Fibroblast of skin of back (primary cell): ENCODE measurements around the gene YEATS2.
"Not testable (repeated sequence)": the region's sequence is repeated elsewhere in the genome, so short reads cannot be mapped to it uniquely, and the experiment has no call there.

Experiments used
- DNase-seq: peaks from one replicate; pipeline ENCODE4 v3.0.0-alpha.2; 2013

The YEATS2 gene

GRCh38 chr3:183777016-183777618 lies 79.5 kb downstream of the YEATS2 start:
- DNase-seq = no peak

- no peak for DNase-seq
Measured at GRCh38 chr3:183779896-183780465, 82.4 kb downstream of the YEATS2 start.

GRCh38 chr3:183781246-183781645 lies 83.6 kb downstream of the YEATS2 start:
- no peak for DNase-seq

- DNase-seq = no peak
Measured at GRCh38 chr3:183782576-183783276, 85.1 kb downstream of the YEATS2 start.

DNA sequence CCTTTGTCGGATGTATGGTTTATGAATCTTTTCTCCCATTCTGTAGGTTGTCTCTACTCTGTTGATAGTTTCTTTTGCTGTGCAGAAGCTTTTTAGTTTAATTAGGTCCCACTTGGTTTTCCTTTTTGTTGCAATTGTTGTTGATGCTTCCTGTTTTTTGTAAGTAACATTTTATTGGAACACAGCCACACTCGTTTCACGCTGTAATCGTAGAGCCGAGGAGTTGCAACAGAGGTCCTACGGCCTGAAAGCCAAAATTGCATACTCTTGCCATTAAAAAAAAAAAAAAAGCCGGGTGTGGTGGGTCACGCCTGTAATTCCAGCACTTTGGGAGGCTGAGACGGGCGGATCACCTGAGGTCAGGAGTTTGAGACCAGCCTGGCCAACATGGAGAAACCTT lies 86.9 kb downstream of the YEATS2 start:
- DNase-seq = not testable (repeated sequence)

DNA sequence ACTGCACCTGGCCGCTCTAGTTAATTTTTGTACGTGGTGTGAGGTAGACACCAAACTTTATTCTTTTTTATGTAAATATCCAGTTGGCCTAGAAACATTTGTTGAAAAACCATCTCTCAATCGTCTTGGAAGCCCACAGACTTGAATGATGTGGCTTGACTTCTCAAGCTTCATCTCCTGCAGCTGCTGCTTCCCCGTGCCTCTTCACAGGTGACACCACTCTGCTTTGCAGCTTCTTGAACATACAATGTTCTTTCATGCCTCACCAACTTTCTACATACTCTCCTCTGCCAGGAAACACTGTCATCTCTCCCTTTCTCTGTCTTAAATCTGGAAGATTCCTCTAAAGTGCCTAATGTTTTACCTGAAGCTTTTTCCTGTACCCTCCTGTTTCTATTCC lies 92.2 kb downstream of the YEATS2 start:
- DNase-seq = no peak

GRCh38 chr3:183790700-183791099 lies 93.1 kb downstream of the YEATS2 start:
- DNase-seq = no peak

DNA sequence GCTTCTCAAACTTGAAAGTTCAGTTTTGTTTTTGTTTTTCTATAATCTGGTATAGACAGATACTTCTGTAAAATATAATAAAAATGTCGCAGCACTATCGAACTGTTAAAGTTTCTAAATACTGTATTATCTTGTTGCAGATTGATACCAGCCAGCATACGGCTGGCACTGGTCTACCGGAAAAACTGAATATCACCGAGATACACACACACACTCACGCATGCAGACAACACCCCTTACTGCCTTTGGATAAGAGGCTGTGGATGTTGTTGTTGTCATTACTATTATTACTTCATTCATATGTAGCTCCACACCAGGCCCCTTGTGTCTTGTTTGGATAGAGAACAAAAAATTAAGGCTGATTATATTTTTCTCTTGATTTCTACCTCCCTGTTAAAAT lies 95.4 kb downstream of the YEATS2 start:
- no peak for DNase-seq

DNA sequence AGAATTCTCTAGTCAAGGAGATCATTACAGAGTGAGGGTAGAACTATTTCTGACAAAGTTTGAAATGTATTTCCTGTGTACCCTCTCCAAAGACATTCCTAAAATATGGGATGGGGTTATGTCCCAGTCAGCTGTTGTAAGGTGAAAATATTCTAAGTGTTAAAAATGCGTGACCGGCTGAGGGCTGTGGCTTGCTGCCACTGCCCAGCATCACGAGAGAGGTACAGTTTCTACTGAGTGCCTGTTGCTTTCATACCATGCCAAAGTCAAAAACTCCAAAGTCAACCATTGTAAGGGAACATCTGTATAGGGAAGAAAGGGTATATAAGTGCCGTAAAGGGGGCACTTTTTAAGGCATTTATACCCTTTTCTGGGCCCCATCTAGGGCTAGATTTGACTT lies 96.9 kb downstream of the YEATS2 start:
- DNase-seq = no peak

GRCh38 chr3:183796372-183796771 lies 98.8 kb downstream of the YEATS2 start:
- no peak for DNase-seq

DNA sequence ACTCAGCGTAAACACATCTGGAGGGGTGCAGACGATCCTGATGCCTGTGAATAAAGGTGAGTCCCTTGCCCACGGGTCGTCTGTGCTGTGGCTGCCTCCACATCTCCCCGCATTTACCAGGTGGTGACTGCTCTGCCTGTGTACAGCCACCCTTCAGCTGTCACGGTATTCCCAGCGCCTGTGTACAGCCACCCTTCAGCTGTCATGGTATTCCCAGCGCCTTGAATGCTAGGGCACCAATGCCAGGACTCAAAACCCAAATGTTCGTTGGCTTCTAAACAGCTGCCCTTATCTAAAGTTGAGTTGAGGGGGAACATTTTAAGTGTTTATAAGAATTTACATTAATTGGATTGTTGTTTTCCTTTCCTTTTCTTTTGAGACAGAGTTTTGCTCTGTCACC lies 100.4 kb downstream of the YEATS2 start:
- no peak for DNase-seq

DNA sequence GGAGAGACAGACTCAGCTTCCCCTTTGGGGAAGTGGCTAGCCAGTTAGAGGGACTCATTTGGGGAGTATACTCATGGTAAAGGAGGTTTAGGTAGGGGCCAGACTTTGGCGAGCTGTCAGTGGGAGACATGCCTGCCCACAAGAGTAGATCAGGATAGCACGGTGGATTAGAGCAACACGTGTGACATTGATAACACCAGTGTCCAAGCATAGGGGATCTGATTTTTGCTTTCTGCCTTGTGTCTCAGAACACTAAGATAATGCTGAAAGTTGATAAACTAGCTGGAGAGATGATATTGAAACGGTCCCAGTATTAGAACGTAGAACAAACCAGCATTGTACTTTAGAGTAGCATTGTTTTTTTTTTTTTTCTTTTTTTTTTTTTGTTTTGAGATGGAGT lies 101.9 kb downstream of the YEATS2 start:
- no peak for DNase-seq

- no peak for DNase-seq
Measured at GRCh38 chr3:183800243-183800863, 102.8 kb downstream of the YEATS2 start.

DNA sequence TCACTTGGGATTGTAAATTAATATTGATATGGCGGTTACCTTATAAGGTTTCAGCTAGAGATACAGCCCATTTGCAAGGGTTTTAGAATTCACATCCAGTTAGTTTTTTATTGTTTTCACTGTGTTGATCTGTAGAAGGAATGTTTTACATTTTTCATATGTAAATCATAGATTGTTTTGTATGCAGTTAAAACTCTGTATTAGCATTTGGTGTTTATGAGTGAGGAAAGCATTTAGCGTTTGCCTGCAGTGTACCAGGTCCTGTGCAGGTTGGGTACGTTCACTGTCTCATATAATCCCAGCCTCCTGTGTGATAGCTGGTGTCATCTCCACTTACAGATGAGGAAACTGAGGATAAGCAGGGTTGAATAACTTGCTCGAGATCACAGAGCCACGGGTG lies 104.0 kb downstream of the YEATS2 start:
- DNase-seq = no peak

DNA sequence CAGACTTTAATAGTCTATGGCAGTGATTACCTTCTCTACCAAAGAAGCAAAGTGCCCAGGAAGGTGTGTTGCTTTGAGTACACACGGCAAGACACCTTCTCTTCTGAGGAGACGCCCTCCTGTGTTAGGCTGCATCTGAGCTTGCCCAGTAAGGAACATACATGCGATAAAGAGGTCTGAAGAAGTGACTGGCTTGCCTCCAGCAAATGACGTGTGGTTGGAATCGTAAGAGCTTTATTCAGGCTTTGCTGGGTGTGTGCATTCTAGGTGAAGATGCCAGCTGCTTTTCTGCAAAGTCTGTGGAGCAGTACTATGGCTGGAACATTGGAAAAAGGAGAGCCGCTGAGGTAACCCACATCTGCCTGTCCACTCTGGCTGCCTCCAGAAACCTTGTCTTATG lies 105.4 kb downstream of the YEATS2 start:
- no peak for DNase-seq

GRCh38 chr3:183807209-183807728 lies 109.7 kb downstream of the YEATS2 start:
- no peak for DNase-seq

GRCh38 chr3:183807881-183808280 lies 110.3 kb downstream of the YEATS2 start:
- no peak for DNase-seq

- DNase-seq = no peak
Measured at GRCh38 chr3:183808355-183808754, 110.8 kb downstream of the YEATS2 start.

DNA sequence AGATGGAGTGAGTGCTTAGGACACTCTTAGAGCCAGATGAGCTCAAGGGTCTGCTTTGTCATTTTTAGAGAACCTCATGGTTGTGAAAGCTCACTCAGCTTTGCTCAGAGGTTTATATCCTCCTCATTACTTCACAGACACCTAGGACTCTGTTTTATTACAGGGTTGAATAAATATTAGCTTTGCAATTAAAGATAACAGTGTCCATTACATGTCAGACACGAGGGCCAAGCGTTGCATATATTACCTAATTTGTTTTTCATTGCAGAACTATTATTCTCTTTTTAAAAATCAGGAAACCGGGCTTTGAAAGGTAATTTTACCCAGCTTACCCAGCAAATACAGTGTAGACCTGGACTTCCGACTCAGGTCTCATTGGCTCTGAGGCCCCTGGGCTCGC lies 111.7 kb downstream of the YEATS2 start:
- DNase-seq = no peak

- no peak for DNase-seq
Measured at GRCh38 chr3:183810643-183811594, 113.3 kb downstream of the YEATS2 start.

- DNase-seq = no peak
Measured at GRCh38 chr3:183811638-183812037, 114.0 kb downstream of the YEATS2 start.

DNA sequence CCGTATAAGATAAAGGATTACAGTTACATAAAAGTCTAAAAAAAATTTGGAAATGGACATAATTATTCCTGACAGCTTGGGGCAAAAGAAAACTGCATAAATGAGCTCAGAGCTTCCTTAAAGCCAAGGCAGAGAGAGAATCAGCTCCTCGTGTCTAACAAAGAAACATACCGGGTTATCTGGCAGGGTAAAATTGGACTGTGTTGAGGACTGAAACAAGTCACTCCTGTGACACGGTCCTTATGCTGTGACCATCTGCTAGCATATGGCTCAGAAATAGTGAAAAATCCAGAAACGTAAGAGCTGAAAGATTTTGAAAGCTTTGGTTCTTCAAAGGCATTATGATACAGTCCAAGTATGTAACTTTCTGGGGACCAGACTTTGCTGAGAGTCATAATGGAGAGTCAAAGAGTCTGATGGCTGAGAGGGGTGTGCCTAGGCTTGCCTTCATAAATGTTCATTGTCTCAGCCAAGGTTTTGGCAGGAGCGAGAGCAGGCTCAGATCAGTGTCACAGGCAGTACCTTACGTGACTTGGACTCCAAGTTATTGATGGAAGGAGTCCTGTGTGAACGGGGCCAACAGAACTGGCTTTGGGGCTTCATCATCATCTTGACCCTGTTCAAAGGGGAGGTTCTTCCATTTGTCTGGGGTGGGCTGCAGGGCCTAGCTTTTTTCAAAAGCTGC lies 115.3 kb downstream of the YEATS2 start:
- no peak for DNase-seq
